Retinal pigment epithelial cell (primary cell): ENCODE results near the gene STAB1.

Source experiments
- DNase-seq: peaks from one replicate; pipeline ENCODE4 v3.0.0-alpha.2; 2010; ENCODE audit warnings: low read depth
- H3K4me3 ChIP-seq: 2 replicates; pipeline ENCODE4 v1.5.1; 2011; ENCODE audit warnings: mild to moderate bottlenecking, low read length, control low read depth, moderate library complexity
- CTCF ChIP-seq: conservative IDR thresholded peaks from 2 replicates; pipeline ENCODE4 v1.5.1; 2011; ENCODE audit warnings: low read depth, low read length, control low read depth, inconsistent platforms

The STAB1 gene

GRCh38 chr3:52531860-52532516 lies 36.9 kb downstream of the STAB1 start:
- TF ChIP-seq CTCF: no peak
- DNase-seq: no peak
- peak overlapping the region; percentile 61 for H3K4me3 ChIP-seq

GRCh38 chr3:52532517-52532837 lies 37.3 kb downstream of the STAB1 start:
- DNase-seq: no peak
- TF ChIP-seq CTCF: no peak
- H3K4me3 ChIP-seq: peak overlapping the region; percentile 61

DNA sequence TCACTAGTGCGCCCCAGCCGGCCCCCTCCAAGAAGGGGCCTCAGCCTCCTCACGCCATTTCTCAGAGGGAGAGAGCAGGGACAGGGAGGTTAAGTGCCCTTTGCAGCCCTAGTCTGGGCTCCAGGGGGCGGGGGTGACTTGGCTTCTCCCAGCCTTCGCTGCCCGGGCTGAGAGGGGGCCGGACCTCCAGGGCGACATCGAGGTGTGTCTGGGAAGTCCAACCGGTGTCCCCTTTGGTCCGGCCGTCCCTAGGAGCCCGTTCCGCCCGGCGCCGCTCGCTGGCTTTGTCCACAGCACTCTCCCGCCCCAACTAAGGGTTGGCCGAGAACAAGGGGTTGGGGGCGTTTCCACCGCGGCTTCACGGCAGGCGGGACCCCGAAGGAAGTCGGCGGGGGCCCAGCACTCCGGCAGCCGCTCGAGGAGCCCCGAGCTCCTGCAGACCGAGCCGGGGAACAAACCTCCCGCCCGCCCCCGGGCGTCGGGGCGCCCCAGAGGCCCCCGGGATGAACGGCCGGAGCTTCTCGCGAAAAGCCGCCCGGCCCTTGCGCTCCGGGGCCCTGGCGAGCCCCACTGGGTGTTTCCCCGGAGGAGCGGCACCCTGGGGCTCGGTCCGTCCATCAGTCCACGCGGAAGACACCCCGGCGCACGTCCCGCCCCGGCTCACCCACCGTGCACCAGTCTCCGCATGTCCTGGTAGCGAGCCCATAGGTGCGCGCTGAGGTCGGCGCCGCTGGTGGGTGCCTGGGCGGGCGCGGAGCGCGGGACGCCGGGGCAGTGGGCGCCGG lies 37.9 kb downstream of the STAB1 start:
- H3K4me3 ChIP-seq: peak overlapping the region; percentile 61
- no peak for TF ChIP-seq CTCF
- DNase-seq: no peak

- no peak for DNase-seq
- H3K4me3 ChIP-seq: peak within 1 kb of the TSS; percentile 61
- no peak for TF ChIP-seq CTCF
Measured at GRCh38 chr3:52533623-52534280, 38.6 kb downstream of the STAB1 start, which contains the start of gene NT5DC2. NT5DC2 (minus strand) TSS chr3:52533857; CDS start chr3:52533737, 120 bp downstream.

DNA sequence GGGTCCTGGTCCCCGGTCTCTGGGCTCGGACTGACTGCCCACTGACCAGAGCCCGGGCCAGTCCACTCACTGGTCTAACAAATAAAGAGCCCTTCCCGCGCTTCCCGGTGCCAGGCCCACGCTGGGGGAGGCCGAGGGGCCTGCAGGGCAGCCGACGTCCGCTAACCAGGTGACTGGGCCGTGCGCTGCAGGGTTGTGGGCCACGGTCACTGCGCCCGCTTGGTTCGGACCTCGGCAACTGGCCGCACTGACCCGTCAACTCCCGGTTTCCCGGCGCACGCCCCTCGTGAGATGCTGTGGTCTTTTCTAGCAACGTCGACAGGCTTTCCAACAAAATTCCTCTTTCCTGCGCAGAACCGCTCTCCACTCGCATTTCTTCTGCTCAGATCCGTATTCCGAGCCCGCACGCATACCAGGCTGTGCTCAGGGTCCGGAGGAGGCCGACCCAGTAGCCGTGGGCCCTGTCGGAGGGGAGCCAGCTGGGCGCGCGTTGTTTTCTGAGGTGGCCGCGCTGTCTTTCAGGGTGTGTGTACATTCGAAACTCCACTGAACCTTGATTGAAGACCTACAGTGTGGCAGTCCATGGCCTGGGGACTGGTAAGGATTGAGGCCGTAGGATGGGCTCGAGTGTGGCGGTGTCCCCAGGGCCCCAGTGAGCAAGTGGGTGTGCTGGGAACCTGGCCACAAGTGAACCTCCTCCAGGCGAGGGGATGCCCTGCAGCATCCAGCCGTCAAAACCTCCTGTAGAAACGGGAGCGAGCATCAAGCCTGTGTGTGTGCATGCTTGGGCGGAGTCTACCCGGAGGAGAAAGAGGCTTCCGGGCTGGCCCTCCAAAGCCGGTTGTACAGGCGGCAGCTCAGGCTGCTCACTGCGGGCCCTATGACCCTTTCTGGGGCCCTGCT lies 39.4 kb downstream of the STAB1 start:
- peak overlapping the region; percentile 52 for H3K4me3 ChIP-seq
- TF ChIP-seq CTCF: no peak
- DNase-seq: no peak

- H3K4me3 ChIP-seq: peak overlapping the region; percentile 24
- TF ChIP-seq CTCF: no peak
- no peak for DNase-seq
Measured at GRCh38 chr3:52535411-52536111, 40.4 kb downstream of the STAB1 start.
